Liver (tissue), 9 donors: ENCODE measurements around the gene NINJ1. TPM values are rescaled to one million over a fixed set of nuclear protein-coding genes. Genes with fewer than 3 reads are reported as not detected.

Source experiments
- DNase-seq: peaks from one replicate; pipeline ENCODE4 v3.0.0-alpha.2; 2017; ENCODE audit warnings: low spot score
- H3K27ac ChIP-seq, 2 donors: one replicate each; pipeline ENCODE4 v1.7.0; 2013; ENCODE audit warnings: inconsistent platforms in 2 of 2, low read length in 2 of 2, control low read depth in 1 of 2, low read depth in 1 of 2, mild to moderate bottlenecking in 1 of 2
- H3K27me3 ChIP-seq, 4 donors: one replicate each; pipeline versions ENCODE4 v1.6.1 to v1.7.0; 2013; ENCODE audit warnings: low read length in 3 of 4, inconsistent platforms in 1 of 4, mild to moderate bottlenecking in 1 of 4, moderate library complexity in 1 of 4; ENCODE audit not compliant: control insufficient read depth in 4 of 4, insufficient read depth in 4 of 4
- H3K36me3 ChIP-seq, 4 donors: one replicate each; pipeline versions ENCODE4 v1.6.1 to v1.7.0; 2013; ENCODE audit warnings: low read length in 3 of 4, mild to moderate bottlenecking in 3 of 4, low read depth in 1 of 4, moderate library complexity in 1 of 4; ENCODE audit not compliant: control insufficient read depth in 4 of 4, insufficient read depth in 3 of 4
- H3K4me1 ChIP-seq, 4 donors: one replicate each; pipeline versions ENCODE4 v1.6.1 to v1.7.0; 2013; ENCODE audit warnings: low read length in 3 of 4, mild to moderate bottlenecking in 3 of 4, moderate library complexity in 1 of 4; ENCODE audit not compliant: control insufficient read depth in 4 of 4, insufficient read depth in 4 of 4
- H3K4me3 ChIP-seq, 3 donors: one replicate each; pipeline versions ENCODE4 v1.6.1 to v1.7.0; 2013; ENCODE audit warnings: low read length in 3 of 3, control low read depth in 1 of 3, low read depth in 1 of 3, mild to moderate bottlenecking in 1 of 3
- H3K9ac ChIP-seq, 2 donors: one replicate each; pipeline ENCODE4 v1.7.0; 2013; ENCODE audit warnings: low read length in 2 of 2, mild to moderate bottlenecking in 2 of 2, moderate library complexity in 2 of 2, control low read depth in 1 of 2, low read depth in 1 of 2
- H3K9me3 ChIP-seq, 4 donors: one replicate each; pipeline versions ENCODE4 v1.6.1 to v1.7.0; 2013; ENCODE audit warnings: low read length in 3 of 4; ENCODE audit not compliant: control insufficient read depth in 4 of 4
- EGR1 ChIP-seq, 2 donors: IDR thresholded peaks; 2 replicates each; pipeline ENCODE4 v1.6.1; 2016 to 2018; ENCODE audit warnings: antibody characterized with exemption in 2 of 2, low read depth in 2 of 2
- FOXA1 ChIP-seq: IDR thresholded peaks from 2 replicates; pipeline ENCODE4 v1.6.1; 2016; ENCODE audit warnings: antibody characterized with exemption
- FOXA2 ChIP-seq: IDR thresholded peaks from 2 replicates; pipeline ENCODE4 v1.6.1; 2016; ENCODE audit warnings: antibody characterized with exemption
- GABPA ChIP-seq, 2 donors: IDR thresholded peaks in 1 of 2; conservative IDR thresholded peaks in 1 of 2; 2 replicates each; pipeline ENCODE4 v1.6.1; 2016; ENCODE audit warnings: antibody characterized with exemption in 2 of 2, mild to moderate bottlenecking in 1 of 2, moderate library complexity in 1 of 2
- HNF4A ChIP-seq, 2 donors: conservative IDR thresholded peaks; 2 replicates each; pipeline ENCODE4 v1.6.1; 2016; ENCODE audit warnings: antibody characterized with exemption in 2 of 2, mild to moderate bottlenecking in 2 of 2
- HNF4G ChIP-seq: IDR thresholded peaks from 2 replicates; pipeline ENCODE4 v1.6.1; 2016; ENCODE audit warnings: antibody characterized with exemption
- JUND ChIP-seq, 2 donors: IDR thresholded peaks; 2 replicates each; pipeline ENCODE4 v1.6.1; 2016; ENCODE audit warnings: antibody characterized with exemption in 2 of 2
- NR2F2 ChIP-seq: IDR thresholded peaks from 2 replicates; pipeline ENCODE4 v1.6.1; 2016; ENCODE audit warnings: antibody characterized with exemption
- RAD21 ChIP-seq, 2 donors: IDR thresholded peaks; 2 replicates each; pipeline ENCODE4 v1.6.1; 2016; ENCODE audit warnings: antibody characterized with exemption in 2 of 2, mild to moderate bottlenecking in 2 of 2
- RXRA ChIP-seq, 2 donors: IDR thresholded peaks; 2 replicates each; pipeline ENCODE4 v1.6.1; 2017 to 2018; ENCODE audit warnings: antibody characterized with exemption in 2 of 2, mild to moderate bottlenecking in 1 of 2
- SP1 ChIP-seq: IDR thresholded peaks from 2 replicates; pipeline ENCODE4 v1.6.1; 2018; ENCODE audit warnings: antibody characterized with exemption, mild to moderate bottlenecking
- TAF1 ChIP-seq: conservative IDR thresholded peaks from 2 replicates; pipeline ENCODE4 v1.6.1; 2016; ENCODE audit warnings: antibody characterized with exemption, mild to moderate bottlenecking
- YY1 ChIP-seq: IDR thresholded peaks from 2 replicates; pipeline ENCODE4 v1.6.1; 2016; ENCODE audit warnings: antibody characterized with exemption, mild to moderate bottlenecking
- WGBS: extraction: QIAGEN DNeasy Blood & Tissue Kit; methylation state at CpG from one replicate; pipeline ENCODE4 v1.1.7; 2013; 5-methylcytosine and 5-hydroxymethylcytosine counted together
- polyA plus RNA-seq, 2 donors: library from polyadenylated mRNA; stranded (reverse) in 1 of 2; unstranded in 1 of 2; fragments of 200-250 nt in 1 of 2; fragments of >200 nt in 1 of 2; fragmentation: Nextera tagmentation in 1 of 2; extraction: Ambion mirVana in 1 of 2; gene quantifications; one replicate each; pipeline versions ENCODE4 v1.2.1 to v1.2.3, GENCODE V29; 2013 to 2015
- total RNA-seq, 2 donors: library from RNA; depleted of rRNA; stranded (reverse); fragments of >200 nt; gene quantifications; one replicate each; pipeline ENCODE4 v1.2.3, GENCODE V29; 2014
- TF ChIP-seq, protein P1 (sequence below): IDR thresholded peaks from 2 replicates; pipeline ENCODE4 v1.6.1; 2016; ENCODE audit warnings: antibody characterized with exemption
- TF ChIP-seq, protein P2 (sequence below): IDR thresholded peaks from 2 replicates; pipeline ENCODE4 v1.6.1; 2016; ENCODE audit warnings: antibody characterized with exemption
- TF ChIP-seq, protein P3 (sequence below): IDR thresholded peaks from 2 replicates; pipeline ENCODE4 v1.6.1; 2016; ENCODE audit warnings: antibody characterized with exemption
- TF ChIP-seq, protein P4 (sequence below): IDR thresholded peaks from 2 replicates; pipeline ENCODE4 v1.6.1; 2016; ENCODE audit warnings: antibody characterized with exemption, mild to moderate bottlenecking
- TF ChIP-seq, protein P5 (sequence below): fragments of 150-350 bp; IDR thresholded peaks from 2 replicates; pipeline ENCODE4 v1.5.1; 2017; ENCODE audit warnings: improper control_type of control experiment, low read depth, low read length; ENCODE audit not compliant: missing input control
- donor health status: healthy.
- donor health status: healthy.
- donor health status: healthy.
- donor health status: healthy.
- donor health status: healthy.

The NINJ1 gene
- total and polyA plus RNA-seq, 4 donors, result 31.2 to 72.1 (median 55.2) TPM

DNA sequence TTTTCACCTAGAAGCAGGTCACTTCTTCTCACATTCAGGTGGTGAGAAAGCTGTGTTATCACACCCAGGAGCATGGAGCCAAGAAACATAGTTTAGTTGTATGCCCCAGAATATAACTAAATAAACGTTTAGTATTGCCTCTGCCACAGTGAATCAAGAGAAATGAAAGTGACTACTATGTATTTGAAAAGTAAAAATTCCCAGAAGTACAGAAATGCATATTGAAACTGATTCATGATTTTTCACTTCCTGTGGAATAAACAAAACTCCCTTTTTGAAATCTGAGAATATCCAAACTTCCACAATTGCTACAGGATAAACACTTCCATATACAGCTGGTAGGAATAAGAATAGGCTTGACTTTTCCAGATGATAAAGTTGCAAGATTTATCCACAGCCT is 15.3 kb upstream of the NINJ1 start:
- no peak for DNase-seq
- TF ChIP-seq EGR1 (IDR thresholded peaks at IDR 0.05; ENCODE audit: low read depth in 2 of 2) (no peak), FOXA1 (no peak), FOXA2 (no peak), GABPA (IDR thresholded peaks at IDR 0.05 in 1 of 2, conservative IDR thresholded peaks at IDR 0.05 in 1 of 2) (no peak), HNF4G (no peak), SP1 (no peak), RAD21 (IDR thresholded peaks at IDR 0.05) (no peak), JUND (IDR thresholded peaks at IDR 0.05) (no peak), TAF1 (no peak), NR2F2 (no peak), YY1 (no peak), HNF4A (conservative IDR thresholded peaks at IDR 0.05) (no peak), RXRA (IDR thresholded peaks at IDR 0.05) (no peak)
- TF ChIP-seq, protein P1, sequence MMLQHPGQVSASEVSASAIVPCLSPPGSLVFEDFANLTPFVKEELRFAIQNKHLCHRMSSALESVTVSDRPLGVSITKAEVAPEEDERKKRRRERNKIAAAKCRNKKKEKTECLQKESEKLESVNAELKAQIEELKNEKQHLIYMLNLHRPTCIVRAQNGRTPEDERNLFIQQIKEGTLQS, result no peak
- TF ChIP-seq, protein P2, sequence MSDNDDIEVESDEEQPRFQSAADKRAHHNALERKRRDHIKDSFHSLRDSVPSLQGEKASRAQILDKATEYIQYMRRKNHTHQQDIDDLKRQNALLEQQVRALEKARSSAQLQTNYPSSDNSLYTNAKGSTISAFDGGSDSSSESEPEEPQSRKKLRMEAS, result no peak
- TF ChIP-seq, protein P3, sequence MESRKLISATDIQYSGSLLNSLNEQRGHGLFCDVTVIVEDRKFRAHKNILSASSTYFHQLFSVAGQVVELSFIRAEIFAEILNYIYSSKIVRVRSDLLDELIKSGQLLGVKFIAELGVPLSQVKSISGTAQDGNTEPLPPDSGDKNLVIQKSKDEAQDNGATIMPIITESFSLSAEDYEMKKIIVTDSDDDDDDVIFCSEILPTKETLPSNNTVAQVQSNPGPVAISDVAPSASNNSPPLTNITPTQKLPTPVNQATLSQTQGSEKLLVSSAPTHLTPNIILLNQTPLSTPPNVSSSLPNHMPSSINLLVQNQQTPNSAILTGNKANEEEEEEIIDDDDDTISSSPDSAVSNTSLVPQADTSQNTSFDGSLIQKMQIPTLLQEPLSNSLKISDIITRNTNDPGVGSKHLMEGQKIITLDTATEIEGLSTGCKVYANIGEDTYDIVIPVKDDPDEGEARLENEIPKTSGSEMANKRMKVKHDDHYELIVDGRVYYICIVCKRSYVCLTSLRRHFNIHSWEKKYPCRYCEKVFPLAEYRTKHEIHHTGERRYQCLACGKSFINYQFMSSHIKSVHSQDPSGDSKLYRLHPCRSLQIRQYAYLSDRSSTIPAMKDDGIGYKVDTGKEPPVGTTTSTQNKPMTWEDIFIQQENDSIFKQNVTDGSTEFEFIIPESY, result no peak
- TF ChIP-seq, protein P4, sequence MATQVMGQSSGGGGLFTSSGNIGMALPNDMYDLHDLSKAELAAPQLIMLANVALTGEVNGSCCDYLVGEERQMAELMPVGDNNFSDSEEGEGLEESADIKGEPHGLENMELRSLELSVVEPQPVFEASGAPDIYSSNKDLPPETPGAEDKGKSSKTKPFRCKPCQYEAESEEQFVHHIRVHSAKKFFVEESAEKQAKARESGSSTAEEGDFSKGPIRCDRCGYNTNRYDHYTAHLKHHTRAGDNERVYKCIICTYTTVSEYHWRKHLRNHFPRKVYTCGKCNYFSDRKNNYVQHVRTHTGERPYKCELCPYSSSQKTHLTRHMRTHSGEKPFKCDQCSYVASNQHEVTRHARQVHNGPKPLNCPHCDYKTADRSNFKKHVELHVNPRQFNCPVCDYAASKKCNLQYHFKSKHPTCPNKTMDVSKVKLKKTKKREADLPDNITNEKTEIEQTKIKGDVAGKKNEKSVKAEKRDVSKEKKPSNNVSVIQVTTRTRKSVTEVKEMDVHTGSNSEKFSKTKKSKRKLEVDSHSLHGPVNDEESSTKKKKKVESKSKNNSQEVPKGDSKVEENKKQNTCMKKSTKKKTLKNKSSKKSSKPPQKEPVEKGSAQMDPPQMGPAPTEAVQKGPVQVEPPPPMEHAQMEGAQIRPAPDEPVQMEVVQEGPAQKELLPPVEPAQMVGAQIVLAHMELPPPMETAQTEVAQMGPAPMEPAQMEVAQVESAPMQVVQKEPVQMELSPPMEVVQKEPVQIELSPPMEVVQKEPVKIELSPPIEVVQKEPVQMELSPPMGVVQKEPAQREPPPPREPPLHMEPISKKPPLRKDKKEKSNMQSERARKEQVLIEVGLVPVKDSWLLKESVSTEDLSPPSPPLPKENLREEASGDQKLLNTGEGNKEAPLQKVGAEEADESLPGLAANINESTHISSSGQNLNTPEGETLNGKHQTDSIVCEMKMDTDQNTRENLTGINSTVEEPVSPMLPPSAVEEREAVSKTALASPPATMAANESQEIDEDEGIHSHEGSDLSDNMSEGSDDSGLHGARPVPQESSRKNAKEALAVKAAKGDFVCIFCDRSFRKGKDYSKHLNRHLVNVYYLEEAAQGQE, result no peak
- TF ChIP-seq, protein P5, sequence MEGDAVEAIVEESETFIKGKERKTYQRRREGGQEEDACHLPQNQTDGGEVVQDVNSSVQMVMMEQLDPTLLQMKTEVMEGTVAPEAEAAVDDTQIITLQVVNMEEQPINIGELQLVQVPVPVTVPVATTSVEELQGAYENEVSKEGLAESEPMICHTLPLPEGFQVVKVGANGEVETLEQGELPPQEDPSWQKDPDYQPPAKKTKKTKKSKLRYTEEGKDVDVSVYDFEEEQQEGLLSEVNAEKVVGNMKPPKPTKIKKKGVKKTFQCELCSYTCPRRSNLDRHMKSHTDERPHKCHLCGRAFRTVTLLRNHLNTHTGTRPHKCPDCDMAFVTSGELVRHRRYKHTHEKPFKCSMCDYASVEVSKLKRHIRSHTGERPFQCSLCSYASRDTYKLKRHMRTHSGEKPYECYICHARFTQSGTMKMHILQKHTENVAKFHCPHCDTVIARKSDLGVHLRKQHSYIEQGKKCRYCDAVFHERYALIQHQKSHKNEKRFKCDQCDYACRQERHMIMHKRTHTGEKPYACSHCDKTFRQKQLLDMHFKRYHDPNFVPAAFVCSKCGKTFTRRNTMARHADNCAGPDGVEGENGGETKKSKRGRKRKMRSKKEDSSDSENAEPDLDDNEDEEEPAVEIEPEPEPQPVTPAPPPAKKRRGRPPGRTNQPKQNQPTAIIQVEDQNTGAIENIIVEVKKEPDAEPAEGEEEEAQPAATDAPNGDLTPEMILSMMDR, result no peak
- Histone ChIP-seq H3K4me1 (peaks cover 0 to 2% (median 0%) of the 10 kb centered on the region in 4 donors), H3K27ac (no peak overlapping the region), H3K9ac (no peak overlapping the region), H3K36me3 (no peaks in the 10 kb centered on the region), H3K27me3 (no peaks in the 10 kb centered on the region), H3K4me3 (no peak overlapping the region), H3K9me3 (no peaks in the 10 kb centered on the region)
- WGBS, result 49% methylated on average over 1 of the region's 1 CpG
